Liver (tissue), 9 donors: ENCODE results near the gene ACACA. TPM values are rescaled to one million over a fixed set of nuclear protein-coding genes. Genes with fewer than 3 reads are reported as not detected.
"Not testable (repeated sequence)": the region's sequence is repeated elsewhere in the genome, so short reads cannot be mapped to it uniquely, and the experiment has no call there.

Source experiments
- DNase-seq: peaks from one replicate; pipeline ENCODE4 v3.0.0-alpha.2; 2017; ENCODE audit warnings: low spot score
- H3K27ac ChIP-seq, 2 donors: one replicate each; pipeline ENCODE4 v1.7.0; 2013; ENCODE audit warnings: inconsistent platforms in 2 of 2, low read length in 2 of 2, control low read depth in 1 of 2, low read depth in 1 of 2, mild to moderate bottlenecking in 1 of 2
- H3K27me3 ChIP-seq, 4 donors: one replicate each; pipeline versions ENCODE4 v1.6.1 to v1.7.0; 2013; ENCODE audit warnings: low read length in 3 of 4, inconsistent platforms in 1 of 4, mild to moderate bottlenecking in 1 of 4, moderate library complexity in 1 of 4; ENCODE audit not compliant: control insufficient read depth in 4 of 4, insufficient read depth in 4 of 4
- H3K36me3 ChIP-seq, 4 donors: one replicate each; pipeline versions ENCODE4 v1.6.1 to v1.7.0; 2013; ENCODE audit warnings: low read length in 3 of 4, mild to moderate bottlenecking in 3 of 4, low read depth in 1 of 4, moderate library complexity in 1 of 4; ENCODE audit not compliant: control insufficient read depth in 4 of 4, insufficient read depth in 3 of 4
- H3K4me1 ChIP-seq, 4 donors: one replicate each; pipeline versions ENCODE4 v1.6.1 to v1.7.0; 2013; ENCODE audit warnings: low read length in 3 of 4, mild to moderate bottlenecking in 3 of 4, moderate library complexity in 1 of 4; ENCODE audit not compliant: control insufficient read depth in 4 of 4, insufficient read depth in 4 of 4
- H3K4me3 ChIP-seq, 3 donors: one replicate each; pipeline versions ENCODE4 v1.6.1 to v1.7.0; 2013; ENCODE audit warnings: low read length in 3 of 3, control low read depth in 1 of 3, low read depth in 1 of 3, mild to moderate bottlenecking in 1 of 3
- H3K9ac ChIP-seq, 2 donors: one replicate each; pipeline ENCODE4 v1.7.0; 2013; ENCODE audit warnings: low read length in 2 of 2, mild to moderate bottlenecking in 2 of 2, moderate library complexity in 2 of 2, control low read depth in 1 of 2, low read depth in 1 of 2
- H3K9me3 ChIP-seq, 4 donors: one replicate each; pipeline versions ENCODE4 v1.6.1 to v1.7.0; 2013; ENCODE audit warnings: low read length in 3 of 4; ENCODE audit not compliant: control insufficient read depth in 4 of 4
- FOXA1 ChIP-seq: IDR thresholded peaks from 2 replicates; pipeline ENCODE4 v1.6.1; 2016; ENCODE audit warnings: antibody characterized with exemption
- RXRA ChIP-seq, 2 donors: IDR thresholded peaks; 2 replicates each; pipeline ENCODE4 v1.6.1; 2017 to 2018; ENCODE audit warnings: antibody characterized with exemption in 2 of 2, mild to moderate bottlenecking in 1 of 2
- ZBTB33 ChIP-seq: IDR thresholded peaks from 2 replicates; pipeline ENCODE4 v1.6.1; 2016; ENCODE audit warnings: antibody characterized with exemption
- WGBS: extraction: QIAGEN DNeasy Blood & Tissue Kit; methylation state at CpG from one replicate; pipeline ENCODE4 v1.1.7; 2013; 5-methylcytosine and 5-hydroxymethylcytosine counted together
- polyA plus RNA-seq, 2 donors: library from polyadenylated mRNA; stranded (reverse) in 1 of 2; unstranded in 1 of 2; fragments of 200-250 nt in 1 of 2; fragments of >200 nt in 1 of 2; fragmentation: Nextera tagmentation in 1 of 2; extraction: Ambion mirVana in 1 of 2; gene quantifications; one replicate each; pipeline versions ENCODE4 v1.2.1 to v1.2.3, GENCODE V29; 2013 to 2015
- total RNA-seq, 2 donors: library from RNA; depleted of rRNA; stranded (reverse); fragments of >200 nt; gene quantifications; one replicate each; pipeline ENCODE4 v1.2.3, GENCODE V29; 2014
- TF ChIP-seq, protein P1 (sequence below): fragments of 150-350 bp; IDR thresholded peaks from 2 replicates; pipeline ENCODE4 v1.5.1; 2017; ENCODE audit warnings: improper control_type of control experiment, low read depth, low read length; ENCODE audit not compliant: missing input control
- TF ChIP-seq, protein P2 (sequence below): IDR thresholded peaks from 2 replicates; pipeline ENCODE4 v1.6.1; 2016; ENCODE audit warnings: antibody characterized with exemption
- donor health status: healthy.
- donor health status: healthy.
- donor health status: healthy.
- donor health status: healthy.
- donor health status: healthy.

Gene ACACA
- total and polyA plus RNA-seq, 4 donors: 14.8 to 49.5 (median 31.2) TPM

DNA sequence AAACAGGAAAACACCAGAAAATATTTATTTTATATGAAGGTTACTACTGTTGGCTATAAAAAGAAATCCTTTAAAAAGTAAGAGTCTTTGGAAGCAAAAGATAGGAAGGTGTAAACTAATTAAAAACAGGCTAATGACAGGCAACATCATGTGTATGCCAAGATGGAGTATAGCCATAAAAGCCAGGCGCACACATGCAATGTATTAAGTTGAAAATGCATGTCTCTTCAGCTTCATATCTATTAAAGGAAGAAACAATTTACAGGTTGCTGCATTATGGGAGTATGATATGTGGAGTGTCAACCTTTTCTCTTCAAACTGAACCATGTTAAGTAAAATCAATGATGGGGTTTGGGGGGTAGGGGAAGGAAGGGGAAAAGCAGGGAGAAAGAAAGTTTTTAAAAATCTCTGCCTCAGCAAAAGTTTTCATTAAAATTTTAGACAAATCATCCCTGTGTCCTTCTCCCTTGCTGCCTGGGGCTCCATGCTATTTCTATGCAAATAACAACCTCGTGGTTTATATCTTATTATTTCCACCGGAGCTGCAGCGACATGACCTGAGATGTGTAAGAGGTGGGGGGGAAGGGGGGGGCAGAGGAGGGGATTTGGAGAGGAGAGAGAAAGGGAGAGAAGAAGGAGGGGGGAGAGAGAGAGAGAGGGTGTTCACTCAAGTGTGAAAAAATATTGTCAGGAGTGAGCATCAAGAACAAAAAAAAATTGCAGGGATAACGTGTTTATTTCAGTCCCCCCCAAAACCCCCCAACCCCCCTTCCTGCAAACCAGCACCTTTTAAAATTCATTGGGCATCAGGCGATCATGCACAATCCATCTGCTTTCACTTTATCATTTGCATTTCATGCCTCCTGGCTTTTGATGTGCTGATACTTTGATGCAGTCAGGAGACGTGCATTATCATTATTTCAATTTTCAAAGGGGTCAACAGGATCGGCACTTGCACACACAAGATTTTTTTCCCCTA lies 260.3 kb downstream of the ACACA start:
- DNase-seq: no peak
- Histone ChIP-seq H3K4me1 (peaks cover 4 to 18% (median 17%) of the 10 kb centered on the region in 4 donors), H3K9ac (no peak overlapping the region), H3K4me3 (no peak overlapping the region), H3K36me3 (peaks cover 0 to 8% (median 4%) of the 10 kb centered on the region in 4 donors), H3K27ac (no peak overlapping the region), H3K9me3 (no peaks in the 10 kb centered on the region), H3K27me3 (no peaks in the 10 kb centered on the region)
- WGBS: 85% methylated on average over 8 of the region's 8 CpGs
- TF ChIP-seq, protein P1, sequence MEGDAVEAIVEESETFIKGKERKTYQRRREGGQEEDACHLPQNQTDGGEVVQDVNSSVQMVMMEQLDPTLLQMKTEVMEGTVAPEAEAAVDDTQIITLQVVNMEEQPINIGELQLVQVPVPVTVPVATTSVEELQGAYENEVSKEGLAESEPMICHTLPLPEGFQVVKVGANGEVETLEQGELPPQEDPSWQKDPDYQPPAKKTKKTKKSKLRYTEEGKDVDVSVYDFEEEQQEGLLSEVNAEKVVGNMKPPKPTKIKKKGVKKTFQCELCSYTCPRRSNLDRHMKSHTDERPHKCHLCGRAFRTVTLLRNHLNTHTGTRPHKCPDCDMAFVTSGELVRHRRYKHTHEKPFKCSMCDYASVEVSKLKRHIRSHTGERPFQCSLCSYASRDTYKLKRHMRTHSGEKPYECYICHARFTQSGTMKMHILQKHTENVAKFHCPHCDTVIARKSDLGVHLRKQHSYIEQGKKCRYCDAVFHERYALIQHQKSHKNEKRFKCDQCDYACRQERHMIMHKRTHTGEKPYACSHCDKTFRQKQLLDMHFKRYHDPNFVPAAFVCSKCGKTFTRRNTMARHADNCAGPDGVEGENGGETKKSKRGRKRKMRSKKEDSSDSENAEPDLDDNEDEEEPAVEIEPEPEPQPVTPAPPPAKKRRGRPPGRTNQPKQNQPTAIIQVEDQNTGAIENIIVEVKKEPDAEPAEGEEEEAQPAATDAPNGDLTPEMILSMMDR: no peak
- no peak for TF ChIP-seq ZBTB33

DNA sequence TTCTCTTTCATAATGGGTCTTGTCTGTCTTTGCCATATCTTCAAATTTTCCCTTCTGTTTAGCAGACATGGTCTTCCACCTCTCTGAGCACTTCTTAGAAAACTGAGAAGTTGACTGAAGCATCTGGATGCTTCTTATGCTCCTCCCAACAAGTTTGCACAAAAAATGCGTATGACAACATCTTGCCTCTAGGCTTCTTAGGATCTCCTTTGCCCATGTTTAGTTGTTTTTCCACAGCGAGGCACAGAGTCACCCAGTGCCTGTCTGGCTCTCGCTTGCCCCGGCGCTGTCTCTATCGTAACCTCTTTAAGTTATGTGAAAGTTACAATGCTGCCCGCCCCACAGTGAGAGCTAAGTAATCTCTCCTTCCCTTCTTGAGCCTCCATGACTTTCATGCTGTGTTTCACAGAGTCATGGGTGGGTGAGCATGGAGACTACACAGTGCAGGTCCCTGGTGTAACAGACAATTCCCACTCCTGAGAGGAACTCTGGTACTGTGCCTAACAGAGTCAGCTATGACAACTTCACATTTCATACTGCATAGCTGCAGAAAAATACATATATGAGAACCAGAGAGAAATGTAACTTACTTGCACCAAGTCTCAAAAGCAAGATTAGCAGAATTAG lies 262.4 kb downstream of the ACACA start:
- over 99% methylated on average over 7 of the region's 7 CpGs for WGBS
- Histone ChIP-seq H3K4me1 (peaks cover 4 to 18% (median 17%) of the 10 kb centered on the region in 4 donors), H3K9me3 (no peaks in the 10 kb centered on the region), H3K27ac (no peak overlapping the region), H3K4me3 (no peak overlapping the region), H3K36me3 (peaks cover 0 to 10% (median 4%) of the 10 kb centered on the region in 4 donors), H3K27me3 (no peaks in the 10 kb centered on the region), H3K9ac (no peak overlapping the region)
- no peak for DNase-seq
- TF ChIP-seq FOXA1 (no peak), RXRA (IDR thresholded peaks at IDR 0.05) (no peak), ZBTB33 (no peak)
- TF ChIP-seq, protein P2, sequence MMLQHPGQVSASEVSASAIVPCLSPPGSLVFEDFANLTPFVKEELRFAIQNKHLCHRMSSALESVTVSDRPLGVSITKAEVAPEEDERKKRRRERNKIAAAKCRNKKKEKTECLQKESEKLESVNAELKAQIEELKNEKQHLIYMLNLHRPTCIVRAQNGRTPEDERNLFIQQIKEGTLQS: no peak

GRCh38 chr17:37143558-37143957 lies 263.1 kb downstream of the ACACA start:
- H3K9ac ChIP-seq, DNase-seq: not testable (repeated sequence)

More at GRCh38 chr17:37143558-37143957, 263.1 kb downstream of the ACACA start:
- H3K27me3 ChIP-seq, H3K9me3 ChIP-seq, H3K27ac ChIP-seq, H3K4me3 ChIP-seq: not testable (repeated sequence)
- H3K4me1 ChIP-seq: peaks cover 4 to 17% (median 16%) of the 10 kb centered on the region in 4 donors
- peaks cover 0 to 15% (median 5%) of the 10 kb centered on the region in 4 donors for H3K36me3 ChIP-seq
- 96% methylated on average over 3 of the region's 3 CpGs for WGBS
